AG04450 (cell line): Measurements from ENCODE around the gene PAGE2B. TPM values are rescaled to one million over a fixed set of nuclear protein-coding genes. Genes with fewer than 3 reads are reported as not detected.
"Not testable (repeated sequence)": the region's sequence is repeated elsewhere in the genome, so short reads cannot be mapped to it uniquely, and the experiment has no call there.

Experiments used
- CTCF ChIA-PET: fragments of 300-600, 350-600 bp; formaldehyde crosslinking; extraction: SDS; loops from one replicate; lab custom pipeline; 2022; ENCODE audit warnings: antibody characterized with exemption, inconsistent platforms; lab: Charles Lee
- POLR2A ChIA-PET: fragments of 350-600 bp; formaldehyde crosslinking; extraction: SDS; loops from one replicate; lab custom pipeline; 2021; ENCODE audit warnings: antibody characterized with exemption, inconsistent platforms; lab: Yijun Ruan, JAX
- DNase-seq: peaks from one replicate; pipeline ENCODE4 v3.0.0-alpha.2; 2011; ENCODE audit warnings: low read depth, low spot score
- H3K27ac ChIP-seq: one replicate; pipeline ENCODE4 v1.5.1; 2012; ENCODE audit warnings: low read depth, low read length, control low read depth
- H3K27me3 ChIP-seq: one replicate; pipeline ENCODE4 v1.6.0; 2012; ENCODE audit warnings: low read length; ENCODE audit not compliant: control insufficient read depth, insufficient read depth
- H3K4me3 ChIP-seq: 2 replicates; pipeline ENCODE4 v1.5.1; 2011; ENCODE audit warnings: mild to moderate bottlenecking, low read depth, low read length, control low read depth
- H3K9me3 ChIP-seq: 2 replicates; pipeline ENCODE4 v1.5.1; 2012; ENCODE audit warnings: low read length; ENCODE audit not compliant: control insufficient read depth, insufficient read depth
- CTCF ChIP-seq: IDR thresholded peaks from 2 replicates; pipeline ENCODE4 v1.5.1; 2011; ENCODE audit warnings: low read depth, low read length, control low read depth, inconsistent platforms
- polyA plus RNA-seq: library from polyadenylated mRNA; depleted of rRNA; stranded (reverse); fragments of >200 nt; gene quantifications from 2 replicates; pipeline ENCODE4 v1.2.3, GENCODE V29; 2011

The PAGE2B gene
- polyA plus RNA-seq, 1 experiment: not detected

GRCh38 chrX:55056820-55057674 is 17.8 kb upstream of the PAGE2B start:
- H3K9me3 ChIP-seq: no peaks in the 10 kb centered on the region
- no peak for TF ChIP-seq CTCF
- H3K27me3 ChIP-seq: no peaks in the 10 kb centered on the region
- no peak overlapping the region for H3K27ac ChIP-seq
- CTCF ChIA-PET: interaction anchor here (0.7 to 1.5 kb wide), 6 partner anchors 46 to 1014 kb away, joined by 3 to 27 read pairs (median 4); partner anchors contain the start of gene APEX2
- POLR2A ChIA-PET: no interaction called here
- H3K4me3 ChIP-seq: no peak overlapping the region
- no peak for DNase-seq

GRCh38 chrX:55057675-55058249 is 17.1 kb upstream of the PAGE2B start:
- H3K9me3 ChIP-seq: no peaks in the 10 kb centered on the region
- ChIA-PET POLR2A (no interaction called here), CTCF (interaction anchor here (0.7 to 1.5 kb wide), 6 partner anchors 46 to 1015 kb away, joined by 3 to 27 read pairs (median 4); partner anchors contain the start of gene APEX2)
- DNase-seq: no peak
- H3K27me3 ChIP-seq: no peaks in the 10 kb centered on the region
- no peak overlapping the region for H3K27ac ChIP-seq
- no peak overlapping the region for H3K4me3 ChIP-seq
- TF ChIP-seq CTCF: peak; percentile 73

- DNase-seq, H3K9me3 ChIP-seq, H3K27me3 ChIP-seq, H3K4me3 ChIP-seq, POLR2A ChIA-PET, H3K27ac ChIP-seq, CTCF ChIA-PET: not testable (repeated sequence)
These were observed 7.7 kb upstream of the PAGE2B start for GRCh38 chrX:55067180-55067579.

GRCh38 chrX:55072286-55072685 is 2.5 kb upstream of the PAGE2B start:
- H3K9me3 ChIP-seq: no peaks in the 10 kb centered on the region
- ChIA-PET POLR2A (no interaction called here), CTCF (no interaction called here)
- DNase-seq: no peak
- H3K4me3 ChIP-seq: no peak overlapping the region
- no peak overlapping the region for H3K27ac ChIP-seq
- TF ChIP-seq CTCF: no peak
- no peaks in the 10 kb centered on the region for H3K27me3 ChIP-seq

GRCh38 chrX:55088795-55089489 is 14.1 kb downstream of the PAGE2B start, which contains the start of gene PAGE2:
Gene PAGE2 (plus strand): TSS chrX:55089018. CDS start chrX:55090021, 1,003 bp downstream.
- ChIA-PET POLR2A (no interaction called here), CTCF (no interaction called here)
- no peaks in the 10 kb centered on the region for H3K27me3 ChIP-seq
- DNase-seq: no peak
- H3K4me3 ChIP-seq: no peak within 1 kb of the TSS
- H3K9me3 ChIP-seq: no peaks in the 10 kb centered on the region
- no peak for TF ChIP-seq CTCF
- H3K27ac ChIP-seq: no peak within 1 kb of the TSS
